OCI-LY7 (cell line): ENCODE measurements around the gene MAN2C1. TPM values are rescaled to one million over a fixed set of nuclear protein-coding genes. Genes with fewer than 3 reads are reported as not detected.

ENCODE experiments used
- BruUV-seq: library from RNA; stranded (reverse); fragments of 400-500 nt; replicated peaks from 2 replicates; lab custom pipeline; 2021; lab: Mats Ljungman, UMichigan
- CTCF ChIA-PET: fragments of 300-600 bp; sonication (Branson Sonifier 250); formaldehyde crosslinking; loops from one replicate; lab custom pipeline; 2022; ENCODE audit warnings: antibody characterized with exemption; ENCODE audit not compliant: unreplicated experiment; lab: Charles Lee
- POLR2A ChIA-PET: fragments of 300-600 bp; sonication (Branson Sonifier 250); formaldehyde crosslinking; loops from one replicate; lab custom pipeline; 2022; ENCODE audit warnings: antibody characterized with exemption; lab: Charles Lee
- DNase-seq: peaks from one replicate; pipeline ENCODE4 v3.0.0-alpha.2; 2015; ENCODE audit warnings: low spot score
- H2AFZ ChIP-seq: fragments of 200-600 bp; sonication (generic), shearing (Covaris generic); 2 replicates; pipeline ENCODE4 v1.6.1; 2014; ENCODE audit warnings: mild to moderate bottlenecking, antibody characterized with exemption, low read length, moderate library complexity
- H3K27ac ChIP-seq: fragments of 200-600 bp; sonication (generic); 2 replicates; pipeline ENCODE4 v1.5.1; 2014; ENCODE audit warnings: mixed run types, low read depth, mild to moderate bottlenecking, moderate library complexity, low read length, inconsistent platforms; ENCODE audit not compliant: poor library complexity, severe bottlenecking
- H3K36me3 ChIP-seq: fragments of 200-600 bp; sonication (generic); 2 replicates; pipeline ENCODE4 v1.6.1; 2014; ENCODE audit warnings: mild to moderate bottlenecking, antibody characterized with exemption, low read length, moderate library complexity, mixed read lengths; ENCODE audit not compliant: insufficient read depth
- H3K4me1 ChIP-seq: fragments of 200-600 bp; sonication (generic); 2 replicates; pipeline ENCODE4 v1.5.1; 2014; ENCODE audit warnings: mild to moderate bottlenecking, low read length; ENCODE audit not compliant: insufficient read depth, poor library complexity, severe bottlenecking
- H3K4me2 ChIP-seq: fragments of 200-600 bp; sonication (generic); 2 replicates; pipeline ENCODE4 v1.6.1; 2014; ENCODE audit warnings: mild to moderate bottlenecking, low read length
- H3K4me3 ChIP-seq: fragments of 200-600 bp; sonication (generic); 2 replicates; pipeline ENCODE4 v1.5.1; 2014; ENCODE audit warnings: mild to moderate bottlenecking, low read depth, low read length; ENCODE audit not compliant: poor library complexity, severe bottlenecking
- H3K79me2 ChIP-seq: fragments of 200-600 bp; sonication (generic); 2 replicates; pipeline ENCODE4 v1.6.1; 2016; ENCODE audit warnings: low read depth, mild to moderate bottlenecking, low read length, moderate library complexity, mixed read lengths; ENCODE audit not compliant: insufficient read depth
- H3K9me2 ChIP-seq: fragments of 200-600 bp; sonication (generic); 2 replicates; pipeline ENCODE4 v1.6.1; 2016; ENCODE audit warnings: mild to moderate bottlenecking, low read length, mixed read lengths; ENCODE audit not compliant: insufficient read depth
- H3K9me3 ChIP-seq: fragments of 200-600 bp; sonication (generic); 2 replicates; pipeline ENCODE4 v1.6.1; 2014; ENCODE audit warnings: mild to moderate bottlenecking, mixed run types, low read length, mixed read lengths
- H4K20me1 ChIP-seq: fragments of 200-600 bp; sonication (generic); 2 replicates; pipeline ENCODE4 v1.6.1; 2014; ENCODE audit warnings: mild to moderate bottlenecking, antibody characterized with exemption, low read length, moderate library complexity, mixed read lengths; ENCODE audit not compliant: insufficient read depth
- EZH2phosphoT487 ChIP-seq: fragments of 200-600 bp; sonication (generic); IDR thresholded peaks from 2 replicates; pipeline ENCODE4 v1.6.1; 2018; ENCODE audit warnings: low read depth, borderline replicate concordance, mild to moderate bottlenecking, mixed run types, antibody characterized with exemption, low read length, moderate library complexity, mixed read lengths
- intact Hi-C: fragments of 100-400 bp; cut with micrococcal nuclease; formaldehyde crosslinking; loops from one replicate; pipeline ENCODE4 v1.10.0; 2022; ENCODE audit not compliant: unreplicated experiment
- total RNA-seq, 2 experiments: library from RNA; depleted of rRNA in 1 of 2; stranded (reverse); fragments of >200 nt in 1 of 2; shearing (Covaris generic) in 1 of 2; gene quantifications; 2 replicates each; pipeline ENCODE4 v1.2.3, GENCODE V29; 2014 to 2022
- TF ChIP-seq, protein P1 (sequence below): fragments of 200-600 bp; sonication (generic); conservative IDR thresholded peaks from 2 replicates; pipeline ENCODE4 v1.5.1; 2014; ENCODE audit warnings: mild to moderate bottlenecking, antibody characterized with exemption, low read length, moderate library complexity, mixed read lengths

MAN2C1 gene
- total RNA-seq, 2 experiments from 2014 or later: 98.8 to 141 TPM

DNA sequence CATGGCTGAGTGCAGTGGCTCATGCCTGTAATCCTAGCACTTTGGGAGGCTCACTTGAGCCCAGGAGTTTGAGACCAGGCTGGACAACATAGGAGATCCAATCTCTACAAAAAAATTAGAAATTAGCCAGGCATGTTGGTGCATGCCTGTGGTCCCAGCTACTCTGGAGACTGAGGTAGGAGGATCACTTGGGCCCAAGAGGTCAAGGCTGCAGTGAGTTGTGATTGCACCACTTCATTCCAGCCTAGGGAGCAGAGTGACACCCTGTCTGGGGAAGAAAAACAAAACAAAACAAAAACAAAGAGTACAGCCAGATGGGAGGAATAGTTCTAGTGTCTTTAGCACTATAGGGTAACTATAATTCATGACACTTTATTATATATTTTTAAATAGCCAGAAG, 58.7 kb downstream of the MAN2C1 start:
- Histone ChIP-seq H3K36me3 (no peaks in the 10 kb centered on the region), H3K27ac (no peak overlapping the region), H2AFZ (no peak overlapping the region), H3K4me2 (no peak overlapping the region), H3K4me3 (no peak overlapping the region), H3K4me1 (no peaks in the 10 kb centered on the region), H3K9me3 (no peaks in the 10 kb centered on the region), H3K79me2 (no peaks in the 10 kb centered on the region), H3K9me2 (no peaks in the 10 kb centered on the region), H4K20me1 (no peaks in the 10 kb centered on the region)
- no peak for DNase-seq
- ChIA-PET CTCF (no interaction called here), POLR2A (no interaction called here)
- TF ChIP-seq, protein P1, sequence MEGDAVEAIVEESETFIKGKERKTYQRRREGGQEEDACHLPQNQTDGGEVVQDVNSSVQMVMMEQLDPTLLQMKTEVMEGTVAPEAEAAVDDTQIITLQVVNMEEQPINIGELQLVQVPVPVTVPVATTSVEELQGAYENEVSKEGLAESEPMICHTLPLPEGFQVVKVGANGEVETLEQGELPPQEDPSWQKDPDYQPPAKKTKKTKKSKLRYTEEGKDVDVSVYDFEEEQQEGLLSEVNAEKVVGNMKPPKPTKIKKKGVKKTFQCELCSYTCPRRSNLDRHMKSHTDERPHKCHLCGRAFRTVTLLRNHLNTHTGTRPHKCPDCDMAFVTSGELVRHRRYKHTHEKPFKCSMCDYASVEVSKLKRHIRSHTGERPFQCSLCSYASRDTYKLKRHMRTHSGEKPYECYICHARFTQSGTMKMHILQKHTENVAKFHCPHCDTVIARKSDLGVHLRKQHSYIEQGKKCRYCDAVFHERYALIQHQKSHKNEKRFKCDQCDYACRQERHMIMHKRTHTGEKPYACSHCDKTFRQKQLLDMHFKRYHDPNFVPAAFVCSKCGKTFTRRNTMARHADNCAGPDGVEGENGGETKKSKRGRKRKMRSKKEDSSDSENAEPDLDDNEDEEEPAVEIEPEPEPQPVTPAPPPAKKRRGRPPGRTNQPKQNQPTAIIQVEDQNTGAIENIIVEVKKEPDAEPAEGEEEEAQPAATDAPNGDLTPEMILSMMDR: no peak
- TF ChIP-seq EZH2phosphoT487: no peak
- intact Hi-C loops: loop anchor here (10.0 kb wide), 2 partner anchors 65 to 285 kb away; partner anchors contain the start of gene PPCDC
- BruUV-seq: no TSS peak

DNA sequence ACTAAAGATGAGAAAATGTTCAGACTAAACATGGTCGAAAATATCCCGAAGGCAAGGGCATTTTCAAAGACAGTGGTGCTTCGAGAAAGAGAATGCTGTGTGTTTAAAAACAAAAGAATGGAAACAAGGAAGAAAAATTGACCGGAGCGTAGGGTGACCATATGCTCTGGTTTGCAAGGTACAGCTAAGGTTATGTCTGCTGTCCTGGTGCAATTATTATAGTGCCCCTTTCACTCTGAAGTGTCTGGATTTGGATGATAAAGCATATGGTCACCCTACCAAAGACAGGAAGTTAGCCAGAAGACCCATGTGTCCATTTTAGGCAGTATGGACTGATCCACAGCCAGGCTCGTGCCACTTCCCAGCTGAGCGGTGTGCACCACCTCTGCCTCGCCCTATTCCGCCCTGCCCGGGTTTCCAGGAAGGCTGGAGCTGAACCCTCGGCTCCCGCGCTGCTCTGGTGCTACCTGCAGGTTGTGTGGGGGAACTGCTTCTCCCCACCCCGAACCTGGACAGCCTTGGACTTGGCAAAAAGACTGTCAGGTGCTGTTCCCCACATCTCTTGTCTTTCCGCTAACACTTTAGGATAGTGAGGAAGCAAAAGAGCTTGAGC, 60.5 kb downstream of the MAN2C1 start:
- no peak overlapping the region for H3K4me3 ChIP-seq
- H3K4me1 ChIP-seq: no peaks in the 10 kb centered on the region
- H3K27ac ChIP-seq: no peak overlapping the region
- no peak overlapping the region for H2AFZ ChIP-seq
- BruUV-seq: no TSS peak
- no peak overlapping the region for H3K4me2 ChIP-seq
- CTCF ChIA-PET: no interaction called here
- H4K20me1 ChIP-seq: no peaks in the 10 kb centered on the region
- POLR2A ChIA-PET: interaction anchor here (0.5 kb wide), 1 partner anchor 260 kb away, joined by 3 read pairs; no protein-coding TSS in a partner anchor
- no peaks in the 10 kb centered on the region for H3K9me2 ChIP-seq
- no peaks in the 10 kb centered on the region for H3K79me2 ChIP-seq
- intact Hi-C loops: loop anchor here (10.0 kb wide), 2 partner anchors 63 to 283 kb away; partner anchors contain the start of gene PPCDC
- DNase-seq: peak; percentile 37
- no peak for TF ChIP-seq EZH2phosphoT487
- TF ChIP-seq, protein P1: peak; percentile 70
- no peaks in the 10 kb centered on the region for H3K9me3 ChIP-seq
- H3K36me3 ChIP-seq: no peaks in the 10 kb centered on the region

DNA sequence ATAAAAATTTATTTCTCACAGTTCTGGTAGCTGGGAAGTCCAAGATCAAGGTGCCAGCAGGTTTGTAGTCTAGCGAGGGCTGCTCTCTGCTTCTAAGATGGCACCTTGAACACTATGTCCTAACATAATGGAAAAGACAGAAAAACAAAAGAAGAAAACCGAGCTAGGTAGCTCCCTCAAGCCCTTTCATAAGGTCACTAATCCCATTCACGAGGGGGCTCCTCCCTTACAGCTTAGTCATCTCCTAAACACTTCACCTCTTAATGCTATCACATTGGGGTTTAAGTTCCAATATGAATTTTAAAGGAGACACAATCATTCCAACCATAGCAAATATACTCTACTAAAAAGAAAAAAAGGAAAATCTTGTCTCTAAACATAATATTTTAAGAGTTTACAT, 62.2 kb downstream of the MAN2C1 start:
- Histone ChIP-seq H2AFZ (no peak overlapping the region), H3K9me2 (no peaks in the 10 kb centered on the region), H3K79me2 (no peaks in the 10 kb centered on the region), H3K4me3 (no peak overlapping the region), H3K9me3 (no peaks in the 10 kb centered on the region), H3K36me3 (no peaks in the 10 kb centered on the region), H3K4me1 (no peaks in the 10 kb centered on the region), H3K27ac (no peak overlapping the region), H4K20me1 (no peaks in the 10 kb centered on the region), H3K4me2 (no peak overlapping the region)
- no peak for DNase-seq
- intact Hi-C loops: loop anchor here (10.0 kb wide), 2 partner anchors 61 to 281 kb away; partner anchors contain the start of gene PPCDC
- BruUV-seq: no TSS peak
- TF ChIP-seq, protein P1: no peak
- no peak for TF ChIP-seq EZH2phosphoT487
- CTCF ChIA-PET: no interaction called here
- POLR2A ChIA-PET: no interaction called here
